ENCODE data around the gene DNM1L.
"Not testable (repeated sequence)": the region's sequence is repeated elsewhere in the genome, so short reads cannot be mapped to it uniquely, and the experiment has no call there.

Gene DNM1L

GRCh38 chr12:32698285-32698684 is 19.2 kb downstream of the DNM1L start:
- DNase-seq, result no peak

- not testable (repeated sequence) for DNase-seq
These were observed 20.3 kb downstream of the DNM1L start for GRCh38 chr12:32699437-32699836.

GRCh38 chr12:32702473-32702872 is 23.4 kb downstream of the DNM1L start:
- no peak for DNase-seq

- no peak for DNase-seq
These were observed 23.8 kb downstream of the DNM1L start for GRCh38 chr12:32702946-32703345.

GRCh38 chr12:32705783-32706182 is 26.7 kb downstream of the DNM1L start:
- DNase-seq, result no peak

GRCh38 chr12:32706335-32707024 is 27.4 kb downstream of the DNM1L start:
- DNase-seq, result no peak

- DNase-seq, result no peak
These were observed 29.8 kb downstream of the DNM1L start for GRCh38 chr12:32708926-32709325.

DNA sequence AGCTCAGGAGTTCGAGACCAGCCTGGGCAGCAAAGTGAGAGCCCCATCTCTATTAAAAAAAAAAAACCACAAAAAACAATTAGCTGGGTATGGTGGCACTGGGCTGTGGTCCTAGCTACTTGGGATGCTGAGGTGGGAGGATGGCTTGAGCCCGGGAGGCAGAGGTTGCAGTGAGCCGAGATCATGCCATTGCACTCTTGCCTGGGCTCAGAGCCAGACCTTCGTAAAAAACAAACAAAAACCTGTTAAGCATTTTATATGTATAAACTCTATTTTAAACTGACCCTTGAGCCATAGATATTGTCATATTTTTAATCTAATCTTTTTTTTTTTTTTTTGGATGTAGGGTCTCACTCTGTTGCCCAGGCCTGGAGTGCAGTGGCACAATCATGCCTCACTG is 35.7 kb downstream of the DNM1L start:
- no peak for DNase-seq

- DNase-seq, result no peak
These were observed 39.8 kb downstream of the DNM1L start for GRCh38 chr12:32718926-32719325.

DNA sequence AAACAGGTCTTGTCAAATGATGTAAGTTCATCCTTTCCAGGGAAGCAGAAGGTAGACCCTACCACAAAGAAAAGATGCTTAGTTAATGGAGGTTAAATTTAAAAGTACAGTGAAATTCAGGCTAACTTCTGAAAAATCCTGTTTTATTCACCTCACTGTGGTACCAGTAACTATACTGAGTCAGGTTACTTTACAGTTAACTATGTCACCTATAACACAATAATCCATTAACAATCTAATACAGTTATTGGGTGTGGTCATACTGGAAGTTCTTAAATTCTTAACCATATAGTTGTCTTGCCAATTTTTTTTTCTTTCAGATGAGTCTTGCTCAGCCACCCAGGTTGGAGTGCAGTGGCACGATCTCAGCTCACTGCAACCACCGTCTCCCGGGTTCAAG is 46.2 kb downstream of the DNM1L start:
- not testable (repeated sequence) for DNase-seq

GRCh38 chr12:32726286-32726685 is 47.2 kb downstream of the DNM1L start:
- no peak for DNase-seq

DNA sequence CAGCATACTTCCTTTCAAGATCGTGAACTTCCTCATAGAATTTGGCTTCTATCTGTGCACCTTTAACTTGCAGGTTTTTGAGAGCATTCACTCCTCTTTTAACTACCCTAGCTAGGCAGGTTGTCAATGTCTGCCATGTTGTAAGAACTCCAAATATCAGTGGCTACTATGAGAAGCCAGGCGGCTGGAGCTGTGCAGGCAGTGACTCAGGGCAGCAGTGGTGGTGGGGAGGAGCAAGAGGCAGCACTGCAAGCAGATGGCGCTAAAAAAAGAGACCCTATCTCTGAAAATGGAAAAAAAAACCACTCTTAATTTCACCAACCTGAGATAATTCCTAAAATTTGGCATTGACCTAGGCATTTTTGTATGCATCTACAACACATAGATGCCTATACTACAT is 48.1 kb downstream of the DNM1L start:
- no peak for DNase-seq

DNA sequence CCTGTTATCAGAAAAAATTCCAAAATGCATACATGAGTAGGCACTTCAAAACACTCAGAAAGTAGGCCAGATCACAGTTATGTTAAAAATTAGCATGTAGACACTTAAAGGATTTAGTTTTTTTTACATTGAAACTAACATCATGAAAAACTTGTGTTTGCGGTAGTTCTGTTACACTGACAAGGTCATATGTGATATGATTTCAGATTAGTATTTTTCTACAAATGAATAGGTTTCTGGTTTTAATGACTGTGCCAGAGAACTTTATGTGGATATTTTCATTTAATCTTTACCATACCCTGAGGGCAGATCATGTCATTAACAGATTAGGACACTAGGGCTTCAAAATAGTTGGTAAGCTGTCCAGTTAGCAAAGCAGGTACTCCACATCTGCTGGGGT is 55.9 kb downstream of the DNM1L start:
- DNase-seq, result peak in 1 of 2 experiments; percentile 2

GRCh38 chr12:32736445-32736844 is 57.3 kb downstream of the DNM1L start:
- no peak for DNase-seq

DNA sequence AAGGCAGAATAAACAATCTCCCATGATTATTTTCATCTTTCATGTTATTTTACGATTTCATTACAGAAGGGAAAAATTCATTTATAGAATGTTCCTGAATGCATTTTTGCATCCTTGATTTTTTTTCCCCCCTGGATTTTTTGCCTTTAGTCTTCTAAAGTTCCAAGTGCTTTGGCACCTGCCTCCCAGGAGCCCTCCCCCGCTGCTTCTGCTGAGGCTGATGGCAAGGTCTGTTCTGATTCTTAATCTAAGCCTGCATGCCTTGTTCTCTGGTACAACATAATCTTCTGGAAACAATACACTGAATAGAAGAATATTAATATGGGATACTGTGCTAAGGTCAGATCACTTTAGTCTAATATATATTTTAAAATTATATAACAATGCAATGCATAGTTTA is 58.6 kb downstream of the DNM1L start:
- DNase-seq, result no peak

GRCh38 chr12:32739279-32739678 is 60.2 kb downstream of the DNM1L start:
- no peak for DNase-seq

GRCh38 chr12:32742133-32742532 is 63.0 kb downstream of the DNM1L start:
- no peak for DNase-seq

DNA sequence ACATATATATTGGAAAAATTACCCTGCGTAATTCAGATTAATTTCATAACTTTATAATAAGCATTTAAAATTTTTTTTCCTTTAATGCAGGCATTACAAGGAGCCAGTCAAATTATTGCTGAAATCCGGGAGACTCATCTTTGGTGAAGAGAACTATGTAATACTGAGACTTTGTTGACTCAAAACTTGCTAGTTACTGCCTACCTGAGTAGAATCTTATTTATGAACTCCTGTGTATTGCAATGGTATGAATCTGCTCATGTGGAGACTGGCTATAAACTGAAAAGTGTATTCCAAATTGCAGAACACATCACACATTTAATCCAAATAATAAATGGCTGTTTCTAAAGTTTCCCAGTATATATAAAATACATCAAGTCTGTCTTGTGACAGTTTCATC is 64.2 kb downstream of the DNM1L start:
- DNase-seq, result no peak

- no peak for DNase-seq
These were observed 74.5 kb downstream of the DNM1L start for GRCh38 chr12:32753605-32754004.

GRCh38 chr12:32754111-32754510 is 75.0 kb downstream of the DNM1L start:
- peak in 1 of 2 experiments; percentile 8 for DNase-seq

GRCh38 chr12:32755051-32755653 is 76.1 kb downstream of the DNM1L start:
- peak; percentile 68 to 69 for DNase-seq

- DNase-seq, result peak; percentile 89 to 93
These were observed 76.8 kb downstream of the DNM1L start, which contains the start of gene YARS2 for GRCh38 chr12:32755654-32756475. Gene YARS2, minus strand, starts transcription at chr12:32755897. Its CDS starts 23 bp downstream, at chr12:32755874.

- DNase-seq, result no peak
These were observed 77.5 kb downstream of the DNM1L start for GRCh38 chr12:32756476-32757066.

Data from AML-193 (cell line).